ENCODE data around the gene ZNF697. TPM values are rescaled to one million over a fixed set of nuclear protein-coding genes. Genes with fewer than 3 reads are reported as not detected.
A peak's percentile ranks its signal among the peaks of the same experiment; 100 is the strongest.

ZNF697 gene
- total RNA-seq, 1 experiment from 2014 or later = 18.0 TPM

- no peaks in the 10 kb centered on the region for H3K27me3 Mint-ChIP-seq (ENCODE audit: low read depth)
- ATAC-seq (peak; percentile 12; the same call in 1 of the 2 replicates), DNase-seq (ENCODE audit: low spot score) (no peak)
- peaks cover 55% of the 10 kb centered on the region for H3K4me1 Mint-ChIP-seq
- CTCF ChIA-PET = interaction anchor here (0.5 to 6.4 kb wide), 18 partner anchors 11 to 132 kb away, joined by 3 to 75 read pairs (median 9); partner anchors contain the start of genes PHGDH and ZNF697
- POLR2A ChIA-PET = interaction anchor here (0.7 to 2.1 kb wide), 3 partner anchors 27 to 40 kb away, joined by 4 to 10 read pairs (median 6); partner anchors contain the start of gene ZNF697
- TF ChIP-seq EMX1 (CRISPR knock-in tag; IDR thresholded peaks at IDR 0.05) (no peak), ZNF121 (CRISPR knock-in tag; IDR thresholded peaks at IDR 0.05) (peak; percentile 71; the same call in 1 of the 2 replicates)
- peak overlapping the region; percentile 57; the same call in 1 of the 2 replicates for H3K27ac Mint-ChIP-seq
- no peak overlapping the region for H3K4me3 Mint-ChIP-seq
- no peaks in the 10 kb centered on the region for H3K9me3 Mint-ChIP-seq
- H3K36me3 Mint-ChIP-seq = no peaks in the 10 kb centered on the region
Measured at GRCh38 chr1:119676571-119677206, 28.6 kb upstream of the ZNF697 start.

- Mint-ChIP-seq H3K27me3 (ENCODE audit: low read depth) (no peaks in the 10 kb centered on the region), H3K4me3 (peak overlapping the region; percentile 68), H3K4me1 (peaks cover 55% of the 10 kb centered on the region), H3K9me3 (no peaks in the 10 kb centered on the region), H3K36me3 (no peaks in the 10 kb centered on the region), H3K27ac (peak overlapping the region; percentile 96)
- ATAC-seq = peak; percentile 88
- TF ChIP-seq CTCF (IDR thresholded peaks at IDR 0.05) (peak; percentile 72), KAT7 (CRISPR knock-in tag; IDR thresholded peaks at IDR 0.05; ENCODE audit: borderline replicate concordance) (no peak)
- CTCF ChIA-PET = interaction anchor here (0.5 to 6.4 kb wide), 37 partner anchors 8 to 302 kb away, joined by 3 to 75 read pairs (median 4); partner anchors contain the start of genes PHGDH and ZNF697
- POLR2A ChIA-PET = interaction anchor here (0.7 to 2.1 kb wide), 5 partner anchors 26 to 64 kb away, joined by 3 to 10 read pairs (median 5); partner anchors contain the start of genes PHGDH and ZNF697
- DNase-seq (ENCODE audit: low spot score) = peak; percentile 84
Measured at GRCh38 chr1:119675349-119676345, 27.6 kb upstream of the ZNF697 start.

- Mint-ChIP-seq H3K9me3 (0 out of 2 replicates have a peak, but pooled peaks cover under 1% of the 10 kb centered on the region), H3K27ac (peak overlapping the region; percentile 96), H3K27me3 (ENCODE audit: low read depth) (no peaks in the 10 kb centered on the region), H3K4me1 (peaks cover 53% of the 10 kb centered on the region), H3K36me3 (no peaks in the 10 kb centered on the region), H3K4me3 (0 out of 2 replicates have a peak overlapping the region, but pooled peaks have one; percentile 68)
- TF ChIP-seq ZBTB43 (CRISPR knock-in tag; IDR thresholded peaks at IDR 0.05) = no peak
- no peak for TF ChIP-seq ZNF416 (CRISPR knock-in tag; IDR thresholded peaks at IDR 0.05)
- TF ChIP-seq MXD4 (CRISPR knock-in tag; IDR thresholded peaks at IDR 0.05; ENCODE audit: borderline replicate concordance) = no peak
- TF ChIP-seq KAT7 (CRISPR knock-in tag; IDR thresholded peaks at IDR 0.05; ENCODE audit: borderline replicate concordance) = no peak
- no peak for TF ChIP-seq ZSCAN18 (CRISPR knock-in tag; IDR thresholded peaks at IDR 0.05)
- TF ChIP-seq TCF7 (CRISPR knock-in tag; IDR thresholded peaks at IDR 0.05; ENCODE audit: low read depth) = no peak
- no peak for TF ChIP-seq MAX (CRISPR knock-in tag; IDR thresholded peaks at IDR 0.05)
- no peak for DNase-seq (ENCODE audit: low spot score)
- ChIA-PET POLR2A (interaction anchor here (1.3 to 2.1 kb wide), 3 partner anchors 27 to 41 kb away, joined by 4 to 10 read pairs (median 5); partner anchors contain the start of genes PHGDH and ZNF697), CTCF (interaction anchor here (0.6 to 6.4 kb wide), 24 partner anchors 9 to 302 kb away, joined by 3 to 75 read pairs (median 6); partner anchors contain the start of genes PHGDH and ZNF697)
- no peak for ATAC-seq
Measured at GRCh38 chr1:119674835-119675289, 26.8 kb upstream of the ZNF697 start.
